ENCODE results near the gene WDR82.

DNA sequence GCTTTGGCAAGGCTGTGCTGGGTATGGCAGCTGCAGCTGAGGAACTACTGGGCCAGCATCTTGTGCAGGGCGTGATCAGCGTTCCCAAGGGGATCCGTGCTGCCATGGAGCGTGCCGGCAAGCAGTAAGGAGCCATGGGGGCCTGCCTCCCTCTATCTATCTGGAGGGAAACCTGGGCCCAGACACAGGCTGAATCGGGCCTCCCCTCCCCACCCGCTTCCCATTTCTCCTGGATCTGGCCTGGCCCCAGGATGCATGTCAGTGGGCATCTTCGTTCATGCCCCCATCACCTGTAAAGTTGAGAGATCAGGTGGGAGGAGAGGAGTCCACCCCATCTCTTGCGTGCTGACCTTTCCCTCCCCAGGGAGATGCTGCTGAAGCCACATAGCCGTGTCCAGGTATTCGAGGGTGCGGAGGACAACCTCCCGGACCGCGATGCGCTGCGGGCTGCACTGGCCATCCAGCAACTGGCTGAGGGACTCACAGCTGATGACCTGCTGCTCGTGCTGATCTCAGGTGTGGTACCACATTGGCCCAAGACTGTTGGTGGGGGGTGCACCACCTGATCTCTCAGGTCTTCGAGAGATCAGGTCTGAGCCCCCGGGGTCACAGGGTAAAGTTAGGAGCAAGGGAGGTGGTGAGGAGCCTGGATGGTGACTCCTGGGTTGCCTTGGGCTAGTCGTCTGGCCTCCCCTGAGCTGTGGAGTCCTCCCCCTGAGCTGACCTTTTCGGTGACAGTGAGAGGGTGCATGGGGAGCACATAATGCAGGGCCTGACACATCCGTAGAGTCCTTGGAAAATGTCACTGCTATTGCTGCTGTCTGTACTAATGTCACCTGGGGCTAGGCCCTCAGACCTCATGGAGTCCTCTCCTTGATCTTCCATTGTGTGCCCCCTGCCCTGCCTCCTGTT is 12.4 kb upstream of the WDR82 start:
- TF ChIP-seq, protein P1, sequence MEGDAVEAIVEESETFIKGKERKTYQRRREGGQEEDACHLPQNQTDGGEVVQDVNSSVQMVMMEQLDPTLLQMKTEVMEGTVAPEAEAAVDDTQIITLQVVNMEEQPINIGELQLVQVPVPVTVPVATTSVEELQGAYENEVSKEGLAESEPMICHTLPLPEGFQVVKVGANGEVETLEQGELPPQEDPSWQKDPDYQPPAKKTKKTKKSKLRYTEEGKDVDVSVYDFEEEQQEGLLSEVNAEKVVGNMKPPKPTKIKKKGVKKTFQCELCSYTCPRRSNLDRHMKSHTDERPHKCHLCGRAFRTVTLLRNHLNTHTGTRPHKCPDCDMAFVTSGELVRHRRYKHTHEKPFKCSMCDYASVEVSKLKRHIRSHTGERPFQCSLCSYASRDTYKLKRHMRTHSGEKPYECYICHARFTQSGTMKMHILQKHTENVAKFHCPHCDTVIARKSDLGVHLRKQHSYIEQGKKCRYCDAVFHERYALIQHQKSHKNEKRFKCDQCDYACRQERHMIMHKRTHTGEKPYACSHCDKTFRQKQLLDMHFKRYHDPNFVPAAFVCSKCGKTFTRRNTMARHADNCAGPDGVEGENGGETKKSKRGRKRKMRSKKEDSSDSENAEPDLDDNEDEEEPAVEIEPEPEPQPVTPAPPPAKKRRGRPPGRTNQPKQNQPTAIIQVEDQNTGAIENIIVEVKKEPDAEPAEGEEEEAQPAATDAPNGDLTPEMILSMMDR (IDR thresholded peaks at IDR 0.05): no peak
- no peak for TF ChIP-seq POLR2A (IDR thresholded peaks at IDR 0.05)

All from upper lobe of left lung (tissue), 4 donors.